Measurements from ENCODE around the gene CHML. TPM values are rescaled to one million over a fixed set of nuclear protein-coding genes. Genes with fewer than 3 reads are reported as not detected.

Gene CHML
- total and polyA plus RNA-seq, 2 experiments from 2014 or later, result 4.4 to 20.9 TPM

GRCh38 chr1:241674805-241675384 is 34.7 kb upstream of the CHML start:
- no peak overlapping the region for H3K4me2 ChIP-seq
- no peaks in the 10 kb centered on the region for H3K9me2 ChIP-seq (replicated peaks; ENCODE audit: insufficient read depth)
- H3K9me3 ChIP-seq (ENCODE audit: low read depth), result no peaks in the 10 kb centered on the region
- no peaks in the 10 kb centered on the region for H3K4me1 ChIP-seq (ENCODE audit: insufficient read depth)
- H3K36me3 ChIP-seq (replicated peaks; ENCODE audit: insufficient read depth, low read depth), result no peaks in the 10 kb centered on the region
- no peak overlapping the region for H2AFZ ChIP-seq
- no peak overlapping the region for H3K27ac ChIP-seq
- TF ChIP-seq EZH2phosphoT487 (IDR thresholded peaks at IDR 0.05; ENCODE audit: low read depth, severe bottlenecking, unreplicated experiment) (no peak), EZH2 (IDR thresholded peaks at IDR 0.05; ENCODE audit: borderline replicate concordance) (no peak)
- TF ChIP-seq, protein P1, sequence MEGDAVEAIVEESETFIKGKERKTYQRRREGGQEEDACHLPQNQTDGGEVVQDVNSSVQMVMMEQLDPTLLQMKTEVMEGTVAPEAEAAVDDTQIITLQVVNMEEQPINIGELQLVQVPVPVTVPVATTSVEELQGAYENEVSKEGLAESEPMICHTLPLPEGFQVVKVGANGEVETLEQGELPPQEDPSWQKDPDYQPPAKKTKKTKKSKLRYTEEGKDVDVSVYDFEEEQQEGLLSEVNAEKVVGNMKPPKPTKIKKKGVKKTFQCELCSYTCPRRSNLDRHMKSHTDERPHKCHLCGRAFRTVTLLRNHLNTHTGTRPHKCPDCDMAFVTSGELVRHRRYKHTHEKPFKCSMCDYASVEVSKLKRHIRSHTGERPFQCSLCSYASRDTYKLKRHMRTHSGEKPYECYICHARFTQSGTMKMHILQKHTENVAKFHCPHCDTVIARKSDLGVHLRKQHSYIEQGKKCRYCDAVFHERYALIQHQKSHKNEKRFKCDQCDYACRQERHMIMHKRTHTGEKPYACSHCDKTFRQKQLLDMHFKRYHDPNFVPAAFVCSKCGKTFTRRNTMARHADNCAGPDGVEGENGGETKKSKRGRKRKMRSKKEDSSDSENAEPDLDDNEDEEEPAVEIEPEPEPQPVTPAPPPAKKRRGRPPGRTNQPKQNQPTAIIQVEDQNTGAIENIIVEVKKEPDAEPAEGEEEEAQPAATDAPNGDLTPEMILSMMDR (IDR thresholded peaks at IDR 0.05; ENCODE audit: poor library complexity), result no peak
- no peak for DNase-seq (ENCODE audit: low spot score)
- no peaks in the 10 kb centered on the region for H3K27me3 ChIP-seq
- H3K4me3 ChIP-seq, result no peak overlapping the region
- no peaks in the 10 kb centered on the region for H3K79me2 ChIP-seq
- WGBS (ENCODE audit: low lambda C conversion rate, missing lambda C conversion rate), result 100% methylated on average over 1 of the region's 1 CpG
- H4K20me1 ChIP-seq (ENCODE audit: insufficient read depth, poor library complexity, severe bottlenecking), result no peaks in the 10 kb centered on the region

DNA sequence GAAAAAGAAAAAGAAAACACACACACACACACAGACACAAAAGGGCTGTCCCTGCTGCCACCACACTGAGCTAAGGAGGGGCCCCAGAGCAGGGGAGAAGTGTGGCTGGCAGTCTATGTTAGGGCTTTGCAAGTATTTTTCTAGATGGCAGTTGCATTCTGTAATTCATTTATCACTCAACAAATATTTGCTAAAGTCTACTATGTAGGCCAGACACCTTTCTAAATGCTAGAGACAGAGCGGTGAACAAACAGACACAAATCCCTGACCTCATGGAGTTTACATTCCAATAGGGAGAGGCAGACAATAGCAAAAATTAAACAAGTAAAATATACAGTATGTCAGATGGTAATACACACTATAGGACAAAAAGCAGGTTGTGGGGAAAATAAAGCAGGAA is 32.1 kb upstream of the CHML start:
- no peaks in the 10 kb centered on the region for H3K27me3 ChIP-seq
- no peaks in the 10 kb centered on the region for H3K79me2 ChIP-seq
- H3K36me3 ChIP-seq (replicated peaks; ENCODE audit: insufficient read depth, low read depth), result no peaks in the 10 kb centered on the region
- H4K20me1 ChIP-seq (ENCODE audit: insufficient read depth, poor library complexity, severe bottlenecking), result no peaks in the 10 kb centered on the region
- 58% methylated on average over 1 of the region's 1 CpG for WGBS (ENCODE audit: low lambda C conversion rate, missing lambda C conversion rate)
- H3K9me3 ChIP-seq (ENCODE audit: low read depth), result no peaks in the 10 kb centered on the region
- H3K4me1 ChIP-seq (ENCODE audit: insufficient read depth), result no peaks in the 10 kb centered on the region
- H3K4me2 ChIP-seq, result no peak overlapping the region
- no peak for DNase-seq (ENCODE audit: low spot score)
- TF ChIP-seq EZH2 (IDR thresholded peaks at IDR 0.05; ENCODE audit: borderline replicate concordance) (no peak), EZH2phosphoT487 (IDR thresholded peaks at IDR 0.05; ENCODE audit: low read depth, severe bottlenecking, unreplicated experiment) (no peak)
- TF ChIP-seq, protein P1 (IDR thresholded peaks at IDR 0.05; ENCODE audit: poor library complexity), result no peak
- H3K4me3 ChIP-seq, result no peak overlapping the region
- H3K27ac ChIP-seq, result no peak overlapping the region
- H2AFZ ChIP-seq, result no peak overlapping the region
- H3K9me2 ChIP-seq (replicated peaks; ENCODE audit: insufficient read depth), result no peaks in the 10 kb centered on the region

DNA sequence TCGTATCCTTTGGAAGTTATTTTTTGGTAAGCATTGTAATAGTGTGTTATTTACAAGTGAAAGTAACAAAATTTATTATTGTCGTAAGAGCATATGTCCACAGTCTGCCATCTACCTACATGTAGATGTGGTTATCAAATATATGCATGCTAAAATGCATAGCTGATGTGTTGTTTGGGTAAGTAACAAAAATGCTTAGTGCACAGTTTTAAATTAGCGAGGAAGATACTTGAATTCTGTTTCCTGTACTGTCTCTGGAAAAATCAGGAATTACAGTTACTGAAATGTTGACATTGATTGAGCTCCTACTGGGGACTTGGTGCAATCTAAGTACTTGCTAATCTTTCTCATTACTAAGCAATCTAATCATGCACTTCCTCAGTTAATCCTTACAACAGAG is 26.2 kb upstream of the CHML start:
- Histone ChIP-seq H3K36me3 (replicated peaks; ENCODE audit: insufficient read depth, low read depth) (no peaks in the 10 kb centered on the region), H3K4me2 (no peak overlapping the region), H2AFZ (no peak overlapping the region), H3K9me3 (ENCODE audit: low read depth) (no peaks in the 10 kb centered on the region), H3K9me2 (replicated peaks; ENCODE audit: insufficient read depth) (no peaks in the 10 kb centered on the region), H3K27ac (no peak overlapping the region), H3K4me3 (no peak overlapping the region), H3K4me1 (ENCODE audit: insufficient read depth) (no peaks in the 10 kb centered on the region), H4K20me1 (ENCODE audit: insufficient read depth, poor library complexity, severe bottlenecking) (no peaks in the 10 kb centered on the region), H3K27me3 (no peaks in the 10 kb centered on the region), H3K79me2 (no peaks in the 10 kb centered on the region)
- no peak for DNase-seq (ENCODE audit: low spot score)
- 95% methylated on average over 3 of the region's 3 CpGs for WGBS (ENCODE audit: low lambda C conversion rate, missing lambda C conversion rate)
- TF ChIP-seq EZH2 (IDR thresholded peaks at IDR 0.05; ENCODE audit: borderline replicate concordance) (no peak), EZH2phosphoT487 (IDR thresholded peaks at IDR 0.05; ENCODE audit: low read depth, severe bottlenecking, unreplicated experiment) (no peak)
- TF ChIP-seq, protein P1 (IDR thresholded peaks at IDR 0.05; ENCODE audit: poor library complexity), result no peak

Measured in hepatocyte (in vitro differentiated cells).